ENCODE data around the gene GAS5. TPM values are rescaled to one million over a fixed set of nuclear protein-coding genes. Genes with fewer than 3 reads are reported as not detected.
A peak's percentile ranks its signal among the peaks of the same experiment; 100 is the strongest.

GAS5 gene
- total and polyA plus RNA-seq, 9 of the 15 experiments (the other 6 are each of a cell fraction or from before 2014, with no cell fraction given) = 565 to 1,860 (median 1,006) TPM

DNA sequence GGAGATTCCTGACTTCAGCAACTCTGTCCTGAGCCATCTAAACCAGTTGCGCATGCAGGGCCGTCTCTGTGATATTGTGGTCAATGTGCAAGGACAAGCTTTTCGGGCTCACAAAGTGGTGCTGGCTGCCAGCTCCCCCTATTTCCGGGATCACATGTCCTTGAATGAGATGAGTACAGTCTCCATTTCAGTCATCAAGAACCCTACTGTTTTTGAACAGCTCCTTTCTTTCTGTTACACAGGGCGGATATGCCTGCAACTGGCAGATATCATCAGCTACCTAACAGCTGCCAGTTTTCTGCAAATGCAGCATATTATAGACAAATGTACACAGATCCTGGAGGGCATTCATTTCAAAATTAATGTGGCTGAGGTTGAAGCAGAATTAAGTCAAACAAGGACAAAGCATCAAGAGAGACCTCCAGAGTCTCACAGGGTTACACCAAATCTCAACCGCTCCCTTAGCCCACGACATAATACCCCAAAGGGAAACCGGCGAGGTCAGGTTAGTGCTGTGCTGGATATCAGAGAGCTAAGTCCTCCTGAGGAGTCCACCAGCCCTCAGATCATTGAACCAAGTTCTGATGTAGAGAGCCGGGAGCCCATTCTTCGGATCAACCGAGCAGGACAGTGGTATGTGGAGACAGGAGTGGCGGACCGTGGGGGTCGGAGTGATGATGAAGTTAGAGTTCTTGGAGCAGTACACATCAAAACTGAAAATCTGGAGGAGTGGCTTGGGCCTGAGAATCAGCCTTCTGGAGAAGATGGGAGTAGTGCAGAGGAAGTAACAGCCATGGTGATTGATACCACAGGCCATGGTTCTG is 2.7 kb upstream of the GAS5 start (continued):
- TF ChIP-seq, protein P1, sequence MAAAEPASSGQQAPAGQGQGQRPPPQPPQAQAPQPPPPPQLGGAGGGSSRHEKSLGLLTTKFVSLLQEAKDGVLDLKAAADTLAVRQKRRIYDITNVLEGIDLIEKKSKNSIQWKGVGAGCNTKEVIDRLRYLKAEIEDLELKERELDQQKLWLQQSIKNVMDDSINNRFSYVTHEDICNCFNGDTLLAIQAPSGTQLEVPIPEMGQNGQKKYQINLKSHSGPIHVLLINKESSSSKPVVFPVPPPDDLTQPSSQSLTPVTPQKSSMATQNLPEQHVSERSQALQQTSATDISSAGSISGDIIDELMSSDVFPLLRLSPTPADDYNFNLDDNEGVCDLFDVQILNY (CRISPR knock-in tag; IDR thresholded peaks at IDR 0.05) = no peak
- TF ChIP-seq U2AF2 (optimal IDR thresholded peaks at IDR 0.05; ENCODE audit: low read depth, low read length) (no peak), NUFIP1 (IDR thresholded peaks at IDR 0.05; ENCODE audit: partially characterized antibody) (no peak), SNIP1 (IDR thresholded peaks at IDR 0.05; ENCODE audit: low read depth) (no peak), ELF1 (tag; IDR thresholded peaks at IDR 0.05) (peak; percentile 77), ZNF232 (CRISPR knock-in tag; IDR thresholded peaks at IDR 0.05) (no peak), TAF7 (tag; IDR thresholded peaks at IDR 0.05) (no peak), TEAD1 (CRISPR knock-in tag; IDR thresholded peaks at IDR 0.05) (no peak), GATAD2A (IDR thresholded peaks at IDR 0.05) (no peak), KHSRP (IDR thresholded peaks at IDR 0.05) (no peak), CCAR2 (IDR thresholded peaks at IDR 0.05; ENCODE audit: low read depth, low read length) (no peak), NR3C1 (CRISPR knock-in tag; IDR thresholded peaks at IDR 0.05) (no peak), ILF3 (IDR thresholded peaks at IDR 0.05; ENCODE audit: borderline replicate concordance) (no peak), RBM22 (IDR thresholded peaks at IDR 0.05; ENCODE audit: low read depth, low read length, poor library complexity, severe bottlenecking) (no peak), BRD9 (IDR thresholded peaks at IDR 0.05; ENCODE audit: low read depth, partially characterized antibody) (no peak), ZNF3 (CRISPR knock-in tag; IDR thresholded peaks at IDR 0.05) (no peak), RBM14 (IDR thresholded peaks at IDR 0.05; ENCODE audit: borderline replicate concordance, insufficient read depth, low read depth, low read length) (no peak), JUN (IDR thresholded peaks at IDR 0.05; ENCODE audit: borderline replicate concordance, low read depth, low read length) (no peak), JUN (CRISPR knock-in tag; IDR thresholded peaks at IDR 0.05; ENCODE audit: borderline replicate concordance) (no peak)
- TF ChIP-seq, protein P2, sequence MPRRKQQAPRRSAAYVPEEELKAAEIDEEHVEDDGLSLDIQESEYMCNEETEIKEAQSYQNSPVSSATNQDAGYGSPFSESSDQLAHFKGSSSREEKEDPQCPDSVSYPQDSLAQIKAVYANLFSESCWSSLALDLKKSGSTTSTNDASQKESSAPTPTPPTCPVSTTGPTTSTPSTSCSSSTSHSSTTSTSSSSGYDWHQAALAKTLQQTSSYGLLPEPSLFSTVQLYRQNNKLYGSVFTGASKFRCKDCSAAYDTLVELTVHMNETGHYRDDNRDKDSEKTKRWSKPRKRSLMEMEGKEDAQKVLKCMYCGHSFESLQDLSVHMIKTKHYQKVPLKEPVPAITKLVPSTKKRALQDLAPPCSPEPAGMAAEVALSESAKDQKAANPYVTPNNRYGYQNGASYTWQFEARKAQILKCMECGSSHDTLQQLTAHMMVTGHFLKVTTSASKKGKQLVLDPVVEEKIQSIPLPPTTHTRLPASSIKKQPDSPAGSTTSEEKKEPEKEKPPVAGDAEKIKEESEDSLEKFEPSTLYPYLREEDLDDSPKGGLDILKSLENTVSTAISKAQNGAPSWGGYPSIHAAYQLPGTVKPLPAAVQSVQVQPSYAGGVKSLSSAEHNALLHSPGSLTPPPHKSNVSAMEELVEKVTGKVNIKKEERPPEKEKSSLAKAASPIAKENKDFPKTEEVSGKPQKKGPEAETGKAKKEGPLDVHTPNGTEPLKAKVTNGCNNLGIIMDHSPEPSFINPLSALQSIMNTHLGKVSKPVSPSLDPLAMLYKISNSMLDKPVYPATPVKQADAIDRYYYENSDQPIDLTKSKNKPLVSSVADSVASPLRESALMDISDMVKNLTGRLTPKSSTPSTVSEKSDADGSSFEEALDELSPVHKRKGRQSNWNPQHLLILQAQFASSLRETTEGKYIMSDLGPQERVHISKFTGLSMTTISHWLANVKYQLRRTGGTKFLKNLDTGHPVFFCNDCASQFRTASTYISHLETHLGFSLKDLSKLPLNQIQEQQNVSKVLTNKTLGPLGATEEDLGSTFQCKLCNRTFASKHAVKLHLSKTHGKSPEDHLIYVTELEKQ (CRISPR knock-in tag; IDR thresholded peaks at IDR 0.05) = no peak
- TF ChIP-seq, protein P3, sequence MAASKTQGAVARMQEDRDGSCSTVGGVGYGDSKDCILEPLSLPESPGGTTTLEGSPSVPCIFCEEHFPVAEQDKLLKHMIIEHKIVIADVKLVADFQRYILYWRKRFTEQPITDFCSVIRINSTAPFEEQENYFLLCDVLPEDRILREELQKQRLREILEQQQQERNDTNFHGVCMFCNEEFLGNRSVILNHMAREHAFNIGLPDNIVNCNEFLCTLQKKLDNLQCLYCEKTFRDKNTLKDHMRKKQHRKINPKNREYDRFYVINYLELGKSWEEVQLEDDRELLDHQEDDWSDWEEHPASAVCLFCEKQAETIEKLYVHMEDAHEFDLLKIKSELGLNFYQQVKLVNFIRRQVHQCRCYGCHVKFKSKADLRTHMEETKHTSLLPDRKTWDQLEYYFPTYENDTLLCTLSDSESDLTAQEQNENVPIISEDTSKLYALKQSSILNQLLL (CRISPR knock-in tag; IDR thresholded peaks at IDR 0.05; ENCODE audit: borderline replicate concordance) = no peak
- TF ChIP-seq, protein P4, sequence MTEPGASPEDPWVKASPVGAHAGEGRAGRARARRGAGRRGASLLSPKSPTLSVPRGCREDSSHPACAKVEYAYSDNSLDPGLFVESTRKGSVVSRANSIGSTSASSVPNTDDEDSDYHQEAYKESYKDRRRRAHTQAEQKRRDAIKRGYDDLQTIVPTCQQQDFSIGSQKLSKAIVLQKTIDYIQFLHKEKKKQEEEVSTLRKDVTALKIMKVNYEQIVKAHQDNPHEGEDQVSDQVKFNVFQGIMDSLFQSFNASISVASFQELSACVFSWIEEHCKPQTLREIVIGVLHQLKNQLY (CRISPR knock-in tag; conservative IDR thresholded peaks at IDR 0.05) = no peak
